Uterus (tissue), 2 donors: ENCODE results near the gene FBRSL1.

Experiments
- POLR2A ChIP-seq, 2 donors: fragments of 450-650 bp; IDR thresholded peaks; one replicate each; pipeline ENCODE4 v1.6.1; 2016; ENCODE audit warnings: antibody characterized with exemption in 2 of 2, mild to moderate bottlenecking in 1 of 2, moderate library complexity in 1 of 2
- TF ChIP-seq, protein P1 (sequence below), 4 experiments: fragments of 200-600 bp in 2 of 4; fragments of 450-650 bp in 2 of 4; sonication (generic) in 2 of 4; IDR thresholded peaks; one replicate each; pipeline ENCODE4 v1.5.1; 2016 to 2019; ENCODE audit warnings: antibody characterized with exemption in 4 of 4, mild to moderate bottlenecking in 2 of 4, moderate library complexity in 1 of 4

DNA sequence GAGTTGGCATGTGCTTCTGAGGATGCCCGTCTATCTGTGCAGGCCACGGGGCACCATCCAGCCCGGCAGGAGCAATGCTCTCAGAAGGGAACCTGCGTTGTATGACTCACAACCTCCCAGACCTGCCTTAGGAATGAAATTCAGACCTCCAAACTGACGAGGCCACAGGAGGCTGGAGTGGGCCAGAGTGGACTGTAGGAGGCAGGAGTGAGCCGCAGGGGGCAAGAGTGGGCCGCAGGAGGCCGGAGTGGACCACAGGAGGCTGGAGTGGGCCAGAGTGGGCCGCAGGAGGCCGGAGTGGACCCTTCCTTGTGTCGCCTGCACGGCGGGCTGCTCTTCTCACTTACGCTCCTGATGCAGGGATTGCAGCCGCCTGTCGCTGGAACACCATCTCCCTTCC, 11.1 kb upstream of the FBRSL1 start:
- TF ChIP-seq POLR2A (IDR thresholded peaks at IDR 0.05) = no peak
- TF ChIP-seq, protein P1, sequence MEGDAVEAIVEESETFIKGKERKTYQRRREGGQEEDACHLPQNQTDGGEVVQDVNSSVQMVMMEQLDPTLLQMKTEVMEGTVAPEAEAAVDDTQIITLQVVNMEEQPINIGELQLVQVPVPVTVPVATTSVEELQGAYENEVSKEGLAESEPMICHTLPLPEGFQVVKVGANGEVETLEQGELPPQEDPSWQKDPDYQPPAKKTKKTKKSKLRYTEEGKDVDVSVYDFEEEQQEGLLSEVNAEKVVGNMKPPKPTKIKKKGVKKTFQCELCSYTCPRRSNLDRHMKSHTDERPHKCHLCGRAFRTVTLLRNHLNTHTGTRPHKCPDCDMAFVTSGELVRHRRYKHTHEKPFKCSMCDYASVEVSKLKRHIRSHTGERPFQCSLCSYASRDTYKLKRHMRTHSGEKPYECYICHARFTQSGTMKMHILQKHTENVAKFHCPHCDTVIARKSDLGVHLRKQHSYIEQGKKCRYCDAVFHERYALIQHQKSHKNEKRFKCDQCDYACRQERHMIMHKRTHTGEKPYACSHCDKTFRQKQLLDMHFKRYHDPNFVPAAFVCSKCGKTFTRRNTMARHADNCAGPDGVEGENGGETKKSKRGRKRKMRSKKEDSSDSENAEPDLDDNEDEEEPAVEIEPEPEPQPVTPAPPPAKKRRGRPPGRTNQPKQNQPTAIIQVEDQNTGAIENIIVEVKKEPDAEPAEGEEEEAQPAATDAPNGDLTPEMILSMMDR (IDR thresholded peaks at IDR 0.05) = no peak
